Measurements from ENCODE around the gene COX20. TPM values are rescaled to one million over a fixed set of nuclear protein-coding genes. Genes with fewer than 3 reads are reported as not detected.

The COX20 gene
- total and polyA plus RNA-seq, 10 of the 15 experiments (the other 5 are each of a cell fraction or from before 2014, with no cell fraction given), result 22.8 to 112 (median 52.7) TPM

DNA sequence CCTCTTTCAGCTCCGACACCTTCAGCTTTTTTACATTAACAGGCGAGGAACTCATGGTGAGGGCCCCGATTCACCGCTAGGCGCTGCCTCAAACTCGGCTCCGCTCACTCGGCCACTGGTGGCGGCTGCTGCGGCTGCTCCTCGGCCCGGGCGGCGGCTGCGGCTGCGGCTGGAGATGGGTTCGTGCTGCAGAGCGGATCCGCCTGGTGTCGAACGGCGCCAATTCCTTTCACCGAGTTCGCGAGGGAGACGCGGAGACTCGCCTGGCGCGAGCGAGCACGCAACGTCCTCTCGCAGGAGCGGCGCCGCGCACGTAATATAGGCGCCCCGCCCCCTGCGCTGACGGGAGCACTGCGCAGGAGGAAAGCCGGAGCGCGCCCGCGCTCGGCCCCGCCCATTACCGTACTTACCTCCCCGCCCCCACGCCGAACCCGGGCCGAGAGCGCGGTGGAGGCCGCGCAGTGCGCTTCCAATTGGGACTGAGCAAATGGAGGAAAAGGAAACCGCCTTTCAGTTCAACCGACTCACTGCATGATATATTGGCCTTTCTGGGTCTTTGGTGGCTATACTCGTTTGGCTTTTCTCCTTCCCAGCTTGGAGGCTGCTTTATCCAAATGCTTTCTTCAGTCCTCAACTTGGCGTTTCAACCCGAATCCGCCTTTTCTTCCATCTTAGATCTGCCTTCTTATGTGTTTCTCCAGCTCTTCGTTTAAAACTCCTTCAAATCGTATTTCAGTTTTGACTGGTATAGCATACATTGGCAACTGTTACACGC lies 29.0 kb downstream of the COX20 start, which contains the start of gene HNRNPU (continued):
- peak; percentile 69 for TF ChIP-seq ZNF687 (IDR thresholded peaks at IDR 0.05)
- TF ChIP-seq SMC3 (IDR thresholded peaks at IDR 0.05; ENCODE audit: borderline replicate concordance, low read length), result no peak
- TF ChIP-seq FOXM1 (IDR thresholded peaks at IDR 0.05; ENCODE audit: low read depth, low read length), result no peak
- no peak for TF ChIP-seq BMI1 (IDR thresholded peaks at IDR 0.05; ENCODE audit: borderline replicate concordance)
- TF ChIP-seq, protein P1, sequence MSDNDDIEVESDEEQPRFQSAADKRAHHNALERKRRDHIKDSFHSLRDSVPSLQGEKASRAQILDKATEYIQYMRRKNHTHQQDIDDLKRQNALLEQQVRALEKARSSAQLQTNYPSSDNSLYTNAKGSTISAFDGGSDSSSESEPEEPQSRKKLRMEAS (IDR thresholded peaks at IDR 0.05; ENCODE audit: low read depth, low read length), result 0 out of 2 replicates have a peak, but pooled peaks have one; percentile 31
- no peak for TF ChIP-seq NR2C1 (IDR thresholded peaks at IDR 0.05)
- peak; percentile 85 for TF ChIP-seq MXI1 (IDR thresholded peaks at IDR 0.05; ENCODE audit: low read depth, low read length)
- TF ChIP-seq ZNF24 (IDR thresholded peaks at IDR 0.05), result no peak
- TF ChIP-seq KLF5 (IDR thresholded peaks at IDR 0.05; ENCODE audit: partially characterized antibody), result no peak
- TF ChIP-seq ZNF384 (IDR thresholded peaks at IDR 0.05; ENCODE audit: borderline replicate concordance, low read depth, low read length), result no peak
- TF ChIP-seq CREM (IDR thresholded peaks at IDR 0.05; ENCODE audit: low read depth), result peak; percentile 46
- TF ChIP-seq, protein P2, sequence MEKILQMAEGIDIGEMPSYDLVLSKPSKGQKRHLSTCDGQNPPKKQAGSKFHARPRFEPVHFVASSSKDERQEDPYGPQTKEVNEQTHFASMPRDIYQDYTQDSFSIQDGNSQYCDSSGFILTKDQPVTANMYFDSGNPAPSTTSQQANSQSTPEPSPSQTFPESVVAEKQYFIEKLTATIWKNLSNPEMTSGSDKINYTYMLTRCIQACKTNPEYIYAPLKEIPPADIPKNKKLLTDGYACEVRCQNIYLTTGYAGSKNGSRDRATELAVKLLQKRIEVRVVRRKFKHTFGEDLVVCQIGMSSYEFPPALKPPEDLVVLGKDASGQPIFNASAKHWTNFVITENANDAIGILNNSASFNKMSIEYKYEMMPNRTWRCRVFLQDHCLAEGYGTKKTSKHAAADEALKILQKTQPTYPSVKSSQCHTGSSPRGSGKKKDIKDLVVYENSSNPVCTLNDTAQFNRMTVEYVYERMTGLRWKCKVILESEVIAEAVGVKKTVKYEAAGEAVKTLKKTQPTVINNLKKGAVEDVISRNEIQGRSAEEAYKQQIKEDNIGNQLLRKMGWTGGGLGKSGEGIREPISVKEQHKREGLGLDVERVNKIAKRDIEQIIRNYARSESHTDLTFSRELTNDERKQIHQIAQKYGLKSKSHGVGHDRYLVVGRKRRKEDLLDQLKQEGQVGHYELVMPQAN (conservative IDR thresholded peaks at IDR 0.05), result peak; percentile 10; the same call in 1 of the 2 replicates
- no peak for TF ChIP-seq SMAD1 (IDR thresholded peaks at IDR 0.05; ENCODE audit: low read depth, partially characterized antibody)
- TF ChIP-seq NFYB (IDR thresholded peaks at IDR 0.05; ENCODE audit: insufficient read depth, low read depth, low read length), result no peak
- no peak; the same call in 1 of the 2 replicates for TF ChIP-seq ZBTB40 (IDR thresholded peaks at IDR 0.05; ENCODE audit: borderline replicate concordance)
- no peak for TF ChIP-seq ASH2L (IDR thresholded peaks at IDR 0.05; ENCODE audit: borderline replicate concordance, low read depth)
- TF ChIP-seq MTA2 (IDR thresholded peaks at IDR 0.05; ENCODE audit: low read depth), result peak; percentile 34; the same call in 1 of the 2 replicates
- no peak for TF ChIP-seq ATF7 (IDR thresholded peaks at IDR 0.05; ENCODE audit: low read depth)
- TF ChIP-seq CHD2 (IDR thresholded peaks at IDR 0.05; ENCODE audit: borderline replicate concordance, low read depth, low read length), result peak; percentile 84
- TF ChIP-seq NR2F1 (conservative IDR thresholded peaks at IDR 0.05), result no peak
